Right cardiac atrium (tissue), 5 donors: ENCODE results near the gene CADPS2. TPM values are rescaled to one million over a fixed set of nuclear protein-coding genes. Genes with fewer than 3 reads are reported as not detected.

Experiments
- ATAC-seq, 2 donors: fragments of 200-7000 bp; cut with Tn5 transposase; one replicate each; pipeline versions ENCODE4 v1.8.0 to v1.9.1; 2020; ENCODE audit warnings: moderate library complexity in 2 of 2, mild to moderate bottlenecking in 1 of 2
- DNase-seq, 3 donors: peaks; one replicate each; pipeline ENCODE4 v3.0.0-alpha.2; 2020
- H3K27ac ChIP-seq: one replicate; pipeline ENCODE4 v1.5.1; 2013; ENCODE audit warnings: mild to moderate bottlenecking, low read length, control low read depth, moderate library complexity
- H3K27me3 ChIP-seq: one replicate; pipeline ENCODE4 v1.6.1; 2013; ENCODE audit not compliant: control insufficient read depth, insufficient read depth
- H3K4me1 ChIP-seq: one replicate; pipeline ENCODE4 v1.6.1; 2013; ENCODE audit warnings: low read length; ENCODE audit not compliant: control insufficient read depth, insufficient read depth
- H3K4me3 ChIP-seq: one replicate; pipeline ENCODE4 v1.5.1; 2013; ENCODE audit warnings: low read length, control low read depth
- H3K9me3 ChIP-seq: one replicate; pipeline ENCODE4 v1.6.1; 2013; ENCODE audit warnings: low read length; ENCODE audit not compliant: control insufficient read depth
- WGBS: extraction: QIAGEN DNeasy Blood & Tissue Kit; methylation state at CpG from one replicate; pipeline ENCODE4 v1.1.7; 2013; 5-methylcytosine and 5-hydroxymethylcytosine counted together
- intact Hi-C, 4 donors: fragments of 100-400 bp; cut with DNase I; formaldehyde crosslinking; loops; one replicate each; pipeline versions ENCODE4 v1.11.0 to v1.14.0; 2022 to 2023
- long read RNA-seq, 4 donors: library from polyadenylated mRNA; unstranded; transcript quantifications; one replicate each; pipeline ENCODE4 v2.0.0, GENCODE V29; 2020 to 2021
- polyA plus RNA-seq: library from polyadenylated mRNA; stranded (reverse); fragments of 200-250 nt; gene quantifications from one replicate; pipeline ENCODE4 v1.2.3, GENCODE V29; 2013
- total RNA-seq, 4 donors: library from RNA; stranded (reverse); fragmentation: NEBNext Ultra II Directional; extraction: Animal tissue kit (Norgen Biotek cat#: 25700); gene quantifications; one replicate each; pipeline ENCODE4 v1.2.1, GENCODE V29; 2021
- donor health status: healthy with polysubstance abuse.
- donor health status: DM: no; HTN: yes; CAD: no.
- donor health status: DM: no; HTN: no; CAD: no.
- donor health status: DM: no; HTN: yes; CAD: no; lungs with severe emphysema.
- donor health status: DM: yes; HTN: yes; CAD: no.

The CADPS2 gene
- total RNA-seq (10 to 100 TPM; 10.4 to 14.1 (median 11.4) TPM), polyA plus RNA-seq (11.5 TPM)
- long read RNA-seq, donor 1, partial matches to known transcripts, result 10 of 20 reads
- long read RNA-seq, donor 1, other reads (novel, unspliced or antisense), result 10 of 20 reads
- long read RNA-seq, donor 2, partial matches to known transcripts, result 0 of 5 reads
- long read RNA-seq, donor 2, other reads (novel, unspliced or antisense), result 5 of 5 reads
- long read RNA-seq, donor 3, partial matches to known transcripts, result 1 of 5 reads
- long read RNA-seq, donor 3, other reads (novel, unspliced or antisense), result 4 of 5 reads
- long read RNA-seq, donor 4, partial matches to known transcripts, result 2 of 8 reads
- long read RNA-seq, donor 4, other reads (novel, unspliced or antisense), result 6 of 8 reads

DNA sequence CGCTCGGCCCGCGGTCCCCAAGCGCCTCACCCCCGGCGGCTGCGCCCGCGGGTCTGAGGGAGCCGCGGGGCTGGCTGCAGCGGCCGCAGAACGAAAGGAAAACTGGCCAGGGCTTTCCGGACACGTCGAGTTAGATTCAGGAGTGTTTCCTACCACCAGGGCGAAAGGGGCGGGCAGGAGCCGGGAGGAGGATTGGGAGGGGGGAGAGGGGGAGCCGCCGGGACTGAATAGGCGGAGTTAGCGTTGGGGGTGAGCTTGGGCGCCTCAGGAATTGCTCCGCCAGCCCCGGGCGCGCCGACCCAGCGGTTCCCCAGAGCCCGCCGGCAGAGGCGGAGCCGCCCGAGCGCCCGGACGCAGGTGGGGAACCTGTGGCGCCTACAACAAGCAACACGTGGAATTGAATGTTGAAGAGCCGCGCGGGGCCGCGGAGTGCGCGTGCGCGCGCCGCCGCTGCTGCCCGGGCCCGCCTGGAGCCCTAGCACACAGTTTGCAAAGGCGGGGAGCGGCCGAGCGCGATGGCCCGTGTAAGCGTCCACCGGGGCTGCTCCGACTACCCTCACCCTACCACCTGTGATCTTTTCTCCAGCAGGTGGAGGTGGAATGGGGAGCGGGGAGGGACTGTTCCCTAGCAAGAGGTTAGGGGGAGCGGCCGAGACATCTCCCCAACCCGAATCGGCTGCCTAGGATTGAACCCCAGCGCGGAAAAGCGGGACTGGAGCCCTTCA, at the start of gene CADPS2:
Gene CADPS2 (minus strand): TSS at position 104 of the 725 bp plus-strand sequence. CDS start 123 bp downstream, outside the sequence.
- Histone ChIP-seq H3K27ac (peak within 1 kb of the TSS; percentile 97), H3K9me3 (no peaks in the 10 kb centered on the region), H3K4me3 (peak within 1 kb of the TSS; percentile 97), H3K4me1 (no peaks in the 10 kb centered on the region), H3K27me3 (no peaks in the 10 kb centered on the region)
- peak; percentile 97 to 98 for ATAC-seq
- intact Hi-C loops, result loop anchor here in 1 of 4 donors (10.0 kb wide), 1 partner anchor 82 kb away; no protein-coding TSS in a partner anchor
- WGBS, result under 1% methylated on average over 73 of the region's 73 CpGs
- DNase-seq, result peak; percentile 90 to 94 (median 93)

DNA sequence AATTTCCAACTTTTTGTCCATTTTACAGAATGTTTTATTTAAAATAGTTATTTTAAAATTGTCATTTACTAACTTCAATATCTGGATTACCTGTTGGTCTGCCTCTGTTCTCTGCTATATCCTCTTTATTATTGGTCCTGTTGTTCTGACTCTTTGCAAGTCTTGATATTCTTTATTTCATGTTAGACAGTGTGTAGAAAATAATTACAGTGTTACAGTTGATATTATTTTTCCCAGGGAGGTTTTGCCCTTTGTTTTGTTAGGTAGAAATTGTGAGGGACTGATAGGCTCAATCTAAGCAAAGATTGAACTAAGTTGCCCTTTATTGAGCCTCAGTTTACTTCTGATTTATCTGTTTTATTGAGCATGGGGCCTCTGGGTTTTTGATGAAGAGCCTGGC, 49.4 kb upstream of the CADPS2 start:
- Histone ChIP-seq H3K27ac (no peak overlapping the region), H3K27me3 (no peaks in the 10 kb centered on the region), H3K4me3 (no peak overlapping the region), H3K9me3 (no peaks in the 10 kb centered on the region), H3K4me1 (no peaks in the 10 kb centered on the region)
- intact Hi-C loops, result no loop called here
- DNase-seq (no peak), ATAC-seq (no peak)

DNA sequence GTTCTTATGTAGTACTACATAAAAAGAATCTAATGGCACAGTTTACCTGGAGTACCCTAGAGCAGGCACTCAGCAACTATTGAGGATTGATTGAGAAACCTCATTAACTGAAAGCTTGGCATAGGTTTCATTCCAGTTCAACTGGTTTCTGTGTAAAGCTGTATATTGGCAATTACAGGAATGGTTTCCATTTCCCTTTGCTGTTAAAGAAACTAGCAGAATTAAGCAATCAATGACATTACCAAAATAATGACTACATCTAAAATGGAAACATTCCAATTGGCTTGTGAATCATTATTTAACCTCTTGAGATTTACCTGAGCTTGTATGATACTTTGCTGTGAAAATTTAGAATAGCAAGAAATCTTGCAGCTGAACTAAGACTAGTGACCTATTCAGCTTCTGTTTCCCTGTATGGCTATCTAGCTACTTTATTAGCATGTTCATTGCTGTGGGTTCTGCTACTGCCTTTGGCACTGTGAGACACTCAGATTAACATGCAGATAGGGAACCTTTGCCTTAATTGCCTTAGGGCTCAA, 33.5 kb upstream of the CADPS2 start:
- Histone ChIP-seq H3K27ac (no peak overlapping the region), H3K4me3 (no peak overlapping the region), H3K4me1 (no peaks in the 10 kb centered on the region), H3K27me3 (no peaks in the 10 kb centered on the region), H3K9me3 (no peaks in the 10 kb centered on the region)
- ATAC-seq (no peak), DNase-seq (no peak)
- intact Hi-C loops, result no loop called here

DNA sequence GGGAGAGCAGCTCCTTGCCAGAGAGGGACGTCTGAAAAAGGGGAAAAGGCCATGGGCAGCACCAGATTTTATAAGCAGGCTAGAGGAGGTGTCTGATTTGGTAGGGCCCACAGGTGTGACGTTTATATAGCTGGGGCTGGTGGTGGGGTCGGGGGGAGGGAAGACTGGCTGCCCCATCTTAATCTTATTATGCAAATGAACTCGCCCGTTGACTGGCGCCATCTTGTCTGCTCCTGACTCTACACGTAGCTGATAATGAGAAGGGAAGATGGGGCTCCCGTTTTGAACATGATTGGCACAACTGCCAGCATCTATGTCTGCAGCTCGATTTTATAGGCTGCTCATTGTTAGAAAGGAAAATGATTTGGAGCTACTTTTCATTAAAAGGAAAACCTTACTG, 28.6 kb upstream of the CADPS2 start:
- H3K27me3 ChIP-seq, result no peaks in the 10 kb centered on the region
- intact Hi-C loops, result no loop called here
- WGBS, result 78% methylated on average over 9 of the region's 9 CpGs
- H3K4me3 ChIP-seq, result no peak overlapping the region
- no peak overlapping the region for H3K27ac ChIP-seq
- DNase-seq (no peak), ATAC-seq (no peak)
- no peaks in the 10 kb centered on the region for H3K4me1 ChIP-seq
- no peaks in the 10 kb centered on the region for H3K9me3 ChIP-seq

DNA sequence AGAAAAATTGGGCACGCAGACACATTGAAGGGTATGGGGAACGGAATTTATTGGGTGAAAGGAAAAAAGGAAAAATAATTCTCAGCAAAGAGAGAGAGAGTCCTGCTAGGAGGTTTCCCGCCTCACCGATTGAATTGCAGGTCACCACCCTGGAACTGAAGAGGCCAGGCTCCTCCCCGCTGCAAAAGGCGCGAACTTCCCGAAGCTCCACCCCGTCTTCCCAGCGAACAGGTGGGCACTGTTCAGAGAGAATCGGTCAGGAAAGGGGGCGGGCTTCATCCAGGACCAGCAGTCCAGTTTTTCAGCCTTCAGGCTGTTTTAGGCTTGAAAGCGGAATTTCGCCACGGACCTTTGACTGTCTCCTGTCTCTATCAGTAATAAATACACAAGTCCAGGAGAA, 27.3 kb upstream of the CADPS2 start:
- peak in 1 of 3 donors; percentile 41 for DNase-seq
- Histone ChIP-seq H3K4me1 (no peaks in the 10 kb centered on the region), H3K9me3 (no peaks in the 10 kb centered on the region), H3K27me3 (no peaks in the 10 kb centered on the region), H3K4me3 (no peak overlapping the region), H3K27ac (no peak overlapping the region)
- intact Hi-C loops, result no loop called here
- ATAC-seq, result no peak
- WGBS, result 81% methylated on average over 15 of the region's 15 CpGs

DNA sequence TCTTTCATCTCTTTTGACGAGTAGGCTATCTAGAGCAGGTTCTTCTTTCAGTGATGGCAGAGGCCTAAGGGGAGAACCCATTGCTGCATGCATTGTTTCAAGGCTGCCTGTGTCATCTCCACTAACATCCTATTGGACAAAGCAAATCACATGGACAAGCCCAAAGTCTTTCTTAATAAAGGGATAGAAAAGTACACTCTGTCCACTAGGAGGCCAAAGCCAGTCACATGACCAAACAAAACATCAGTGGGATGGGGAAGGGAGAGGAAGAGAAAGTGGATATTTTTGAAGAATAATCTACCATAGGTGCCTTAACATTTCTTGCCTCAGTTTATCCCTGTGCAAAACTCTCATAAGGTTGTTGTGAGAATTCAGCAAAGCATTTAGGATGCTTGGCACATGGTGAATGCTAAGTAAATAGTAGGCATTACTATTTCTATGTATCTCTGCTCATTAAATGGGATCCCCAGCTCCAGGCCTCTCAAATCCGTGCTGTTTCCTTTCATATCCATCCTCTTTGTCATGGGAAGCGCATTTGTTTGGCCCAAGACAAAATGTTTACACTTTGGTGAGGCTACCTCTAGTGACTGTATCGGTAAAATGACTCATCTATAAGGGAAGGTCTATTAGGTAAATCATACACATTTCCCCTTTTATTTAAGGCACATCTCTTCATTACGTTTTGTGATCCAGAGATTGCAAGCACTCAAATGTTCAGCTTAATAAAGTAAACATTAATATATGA, 16.7 kb upstream of the CADPS2 start:
- H3K4me1 ChIP-seq, result no peaks in the 10 kb centered on the region
- no peaks in the 10 kb centered on the region for H3K9me3 ChIP-seq
- ATAC-seq (no peak), DNase-seq (no peak)
- H3K27ac ChIP-seq, result no peak overlapping the region
- no peaks in the 10 kb centered on the region for H3K27me3 ChIP-seq
- H3K4me3 ChIP-seq, result no peak overlapping the region
- 77% methylated on average over 5 of the region's 5 CpGs for WGBS
- intact Hi-C loops, result no loop called here

DNA sequence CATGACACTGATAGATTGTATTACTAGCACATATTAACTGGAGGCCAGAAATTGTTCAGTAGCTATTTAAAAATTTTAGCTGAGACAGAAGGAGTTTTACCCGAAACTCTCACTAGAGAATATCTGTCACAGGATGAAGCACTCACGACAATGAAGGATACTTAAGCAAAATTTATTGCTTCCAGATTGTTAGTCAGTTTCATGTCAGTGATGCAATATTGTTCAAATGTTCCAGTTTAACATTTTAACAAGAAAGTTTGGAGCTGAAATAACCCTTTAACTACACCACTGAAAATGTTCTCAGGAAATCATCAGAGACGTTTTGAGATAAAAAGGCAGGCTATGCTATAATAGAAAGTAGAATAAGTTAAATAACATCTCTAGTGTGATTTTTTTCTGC, 15.0 kb upstream of the CADPS2 start:
- WGBS, result 45% methylated on average over 3 of the region's 3 CpGs
- H3K27me3 ChIP-seq, result no peaks in the 10 kb centered on the region
- no peaks in the 10 kb centered on the region for H3K9me3 ChIP-seq
- ATAC-seq, result no peak
- H3K4me1 ChIP-seq, result no peaks in the 10 kb centered on the region
- intact Hi-C loops, result no loop called here
- no peak overlapping the region for H3K4me3 ChIP-seq
- H3K27ac ChIP-seq, result no peak overlapping the region
- no peak for DNase-seq

DNA sequence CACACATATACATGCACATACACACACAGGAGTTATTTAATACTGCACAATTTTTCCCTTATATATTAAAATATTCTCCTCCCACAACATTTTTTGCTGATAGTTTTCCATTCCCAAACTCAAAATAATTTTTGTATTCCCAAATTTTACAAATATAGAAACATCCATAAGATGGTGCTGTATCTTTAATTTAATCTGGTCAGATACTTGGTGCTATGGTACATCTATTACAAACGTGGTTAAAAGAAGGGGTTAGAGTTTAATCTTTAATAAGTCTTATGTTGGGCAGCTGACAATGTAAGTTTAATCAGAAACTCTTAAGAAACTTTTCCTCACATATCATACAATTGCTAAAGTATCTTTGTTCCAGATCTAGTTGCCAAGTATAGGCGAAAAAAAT, 10.2 kb upstream of the CADPS2 start:
- DNase-seq (no peak), ATAC-seq (no peak)
- intact Hi-C loops, result no loop called here
- no peak overlapping the region for H3K27ac ChIP-seq
- no peaks in the 10 kb centered on the region for H3K9me3 ChIP-seq
- H3K4me1 ChIP-seq, result no peaks in the 10 kb centered on the region
- H3K4me3 ChIP-seq, result no peak overlapping the region
- 47% methylated on average over 2 of the region's 2 CpGs for WGBS
- H3K27me3 ChIP-seq, result no peaks in the 10 kb centered on the region

DNA sequence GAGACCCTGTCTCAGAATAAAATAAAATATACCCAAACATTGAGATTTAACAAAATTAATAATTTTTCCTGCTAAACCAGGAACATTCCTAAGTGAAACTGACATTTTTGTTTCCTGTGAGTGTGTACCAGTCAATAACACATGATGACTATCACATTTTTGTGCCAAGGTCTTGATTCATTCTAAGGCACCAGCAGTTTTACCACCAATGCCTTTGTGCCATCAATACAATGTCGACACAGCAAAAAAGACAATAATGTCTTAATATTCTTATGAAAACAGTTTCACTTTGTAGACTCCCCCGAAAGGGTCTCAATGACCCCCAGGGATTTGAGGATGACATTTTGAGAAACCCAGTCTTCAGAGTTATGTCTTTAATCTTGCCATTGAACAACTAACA, 7.2 kb upstream of the CADPS2 start:
- WGBS, result 89% methylated on average over 2 of the region's 2 CpGs
- ATAC-seq, result no peak
- Histone ChIP-seq H3K4me1 (no peaks in the 10 kb centered on the region), H3K27ac (no peak overlapping the region), H3K9me3 (no peaks in the 10 kb centered on the region), H3K27me3 (no peaks in the 10 kb centered on the region), H3K4me3 (no peak overlapping the region)
- no peak for DNase-seq
- intact Hi-C loops, result no loop called here

DNA sequence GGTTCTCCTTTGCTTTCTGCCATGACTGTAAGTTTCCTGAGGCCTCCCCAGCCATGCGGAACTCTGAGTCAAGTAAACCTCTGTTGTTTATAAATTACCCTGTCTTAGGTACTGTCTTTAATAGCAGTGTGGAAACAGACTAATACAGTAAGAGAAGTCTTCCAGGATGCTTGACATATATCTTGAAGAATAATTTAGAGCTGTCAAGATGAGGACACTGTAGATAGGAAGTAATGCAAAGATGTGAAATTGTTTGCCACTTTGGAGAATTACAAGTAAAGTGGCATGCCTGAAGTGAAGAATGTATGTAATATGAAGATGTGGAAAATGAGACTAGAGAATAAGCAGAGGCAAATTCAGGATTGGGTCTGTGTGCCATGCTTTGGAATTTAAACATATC, 2.9 kb upstream of the CADPS2 start:
- no peak overlapping the region for H3K4me3 ChIP-seq
- intact Hi-C loops, result loop anchor here in 1 of 4 donors (10.0 kb wide), 1 partner anchor 84 kb away; no protein-coding TSS in a partner anchor
- H3K27me3 ChIP-seq, result no peaks in the 10 kb centered on the region
- no peak for ATAC-seq
- H3K27ac ChIP-seq, result no peak overlapping the region
- WGBS, result 93% methylated on average over 1 of the region's 1 CpG
- H3K9me3 ChIP-seq, result no peaks in the 10 kb centered on the region
- no peak for DNase-seq
- H3K4me1 ChIP-seq, result no peaks in the 10 kb centered on the region

DNA sequence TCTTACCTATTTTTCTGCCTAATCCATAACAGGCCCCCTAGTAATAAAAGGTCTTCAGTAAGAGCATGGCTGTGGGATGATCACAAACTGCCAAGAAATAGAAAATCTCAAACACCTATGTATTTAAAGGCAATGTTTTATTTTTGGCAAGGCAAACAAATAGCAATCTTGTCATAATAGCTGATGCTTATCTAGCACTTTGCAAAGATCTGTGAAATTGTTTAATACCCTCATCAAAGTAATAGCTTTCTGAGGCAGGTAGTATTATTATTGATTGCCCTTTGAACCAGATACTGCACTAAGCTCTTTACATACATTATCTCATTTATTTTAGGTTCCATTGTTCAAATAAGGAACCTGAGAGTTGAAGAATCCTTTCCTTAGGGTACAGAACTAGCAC, 1.6 kb upstream of the CADPS2 start:
- Histone ChIP-seq H3K9me3 (no peaks in the 10 kb centered on the region), H3K27ac (no peak overlapping the region), H3K27me3 (no peaks in the 10 kb centered on the region), H3K4me1 (no peaks in the 10 kb centered on the region), H3K4me3 (no peak overlapping the region)
- ATAC-seq, result no peak
- intact Hi-C loops, result loop anchor here in 1 of 4 donors (10.0 kb wide), 1 partner anchor 83 kb away; no protein-coding TSS in a partner anchor
- DNase-seq, result no peak
